Vagina (tissue), 2 donors: Measurements from ENCODE around the gene RSRP1.

Experiments used
- CTCF ChIP-seq, 3 experiments: fragments of 450-650 bp in 2 of 3; fragments of 200-600 bp in 1 of 3; sonication (generic) in 1 of 3; IDR thresholded peaks; one replicate each; pipeline ENCODE4 v1.5.1; 2017 to 2019; ENCODE audit warnings: antibody characterized with exemption in 3 of 3, mild to moderate bottlenecking in 2 of 3, moderate library complexity in 2 of 3
- POLR2A ChIP-seq, 2 donors: fragments of 450-650 bp; IDR thresholded peaks; one replicate each; pipeline ENCODE4 v1.6.1; 2017; ENCODE audit warnings: antibody characterized with exemption in 2 of 2, mild to moderate bottlenecking in 2 of 2, moderate library complexity in 2 of 2

- TF ChIP-seq CTCF (IDR thresholded peaks at IDR 0.05) (no peak), POLR2A (IDR thresholded peaks at IDR 0.05) (no peak)
Measured at GRCh38 chr1:25219661-25220251, 27.5 kb downstream of the RSRP1 start.
